Measurements from ENCODE around the gene ITSN1. TPM values are rescaled to one million over a fixed set of nuclear protein-coding genes. Genes with fewer than 3 reads are reported as not detected.

ITSN1 gene
- total RNA-seq, 1 donor from 2014 or later, result 68.2 TPM

DNA sequence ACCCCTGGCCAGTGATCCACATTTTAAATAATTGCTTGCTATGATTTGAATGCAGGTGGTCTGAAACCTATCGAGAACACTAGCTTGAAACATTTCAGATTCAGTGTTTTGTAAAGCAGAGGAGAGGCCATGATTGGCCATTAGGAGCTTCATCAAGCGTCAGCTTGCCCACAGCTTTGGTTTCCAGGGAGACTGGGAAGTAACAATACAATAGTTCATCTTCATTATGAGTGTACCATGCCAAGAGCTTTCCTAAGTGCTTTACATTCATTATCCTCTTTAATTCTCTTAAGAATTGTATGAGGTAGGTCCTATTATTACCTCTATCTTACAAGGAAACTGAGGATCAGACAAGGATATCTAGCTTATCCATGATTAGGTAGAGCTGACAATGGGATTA lies 301.0 kb downstream of the ITSN1 start:
- TF ChIP-seq, protein P1, sequence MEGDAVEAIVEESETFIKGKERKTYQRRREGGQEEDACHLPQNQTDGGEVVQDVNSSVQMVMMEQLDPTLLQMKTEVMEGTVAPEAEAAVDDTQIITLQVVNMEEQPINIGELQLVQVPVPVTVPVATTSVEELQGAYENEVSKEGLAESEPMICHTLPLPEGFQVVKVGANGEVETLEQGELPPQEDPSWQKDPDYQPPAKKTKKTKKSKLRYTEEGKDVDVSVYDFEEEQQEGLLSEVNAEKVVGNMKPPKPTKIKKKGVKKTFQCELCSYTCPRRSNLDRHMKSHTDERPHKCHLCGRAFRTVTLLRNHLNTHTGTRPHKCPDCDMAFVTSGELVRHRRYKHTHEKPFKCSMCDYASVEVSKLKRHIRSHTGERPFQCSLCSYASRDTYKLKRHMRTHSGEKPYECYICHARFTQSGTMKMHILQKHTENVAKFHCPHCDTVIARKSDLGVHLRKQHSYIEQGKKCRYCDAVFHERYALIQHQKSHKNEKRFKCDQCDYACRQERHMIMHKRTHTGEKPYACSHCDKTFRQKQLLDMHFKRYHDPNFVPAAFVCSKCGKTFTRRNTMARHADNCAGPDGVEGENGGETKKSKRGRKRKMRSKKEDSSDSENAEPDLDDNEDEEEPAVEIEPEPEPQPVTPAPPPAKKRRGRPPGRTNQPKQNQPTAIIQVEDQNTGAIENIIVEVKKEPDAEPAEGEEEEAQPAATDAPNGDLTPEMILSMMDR (IDR thresholded peaks at IDR 0.05; ENCODE audit: unreplicated experiment), result no peak
- Mint-ChIP-seq H3K27ac (ENCODE audit: unreplicated experiment) (no peak overlapping the region), H3K9me3 (ENCODE audit: unreplicated experiment) (no peaks in the 10 kb centered on the region), H3K27me3 (ENCODE audit: unreplicated experiment) (peaks cover 4% of the 10 kb centered on the region), H3K36me3 (ENCODE audit: low read depth, unreplicated experiment) (no peaks in the 10 kb centered on the region), H3K4me1 (ENCODE audit: unreplicated experiment) (peaks cover 13% of the 10 kb centered on the region), H3K4me3 (ENCODE audit: unreplicated experiment) (no peak overlapping the region)
- no peak for DNase-seq (ENCODE audit: low spot score)

DNA sequence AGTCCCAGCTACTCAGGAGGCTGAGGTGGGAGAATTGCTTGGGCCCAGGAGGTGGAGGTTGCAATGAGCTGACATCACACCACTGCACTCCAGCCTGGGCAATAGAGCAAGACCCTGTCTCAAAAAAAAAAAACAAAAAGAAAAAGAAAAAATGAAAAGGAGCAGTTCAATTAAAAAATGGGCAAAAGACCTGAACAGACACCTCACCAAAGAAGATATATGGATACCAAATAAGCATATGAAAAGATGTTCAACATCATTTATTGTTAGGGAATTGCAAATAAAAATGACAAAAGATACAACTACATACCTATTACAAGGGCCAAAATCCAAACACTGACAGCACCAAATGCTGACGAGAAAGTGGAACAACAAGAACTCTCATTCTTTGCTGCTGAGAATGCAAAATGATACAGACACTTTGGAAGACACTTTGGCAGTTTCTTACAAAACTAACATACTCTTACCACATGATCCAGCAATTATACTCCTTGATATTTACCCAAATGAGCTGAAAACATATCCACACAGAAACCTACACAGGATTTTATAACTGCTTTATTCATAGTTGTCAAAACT lies 302.0 kb downstream of the ITSN1 start:
- Mint-ChIP-seq H3K4me1 (ENCODE audit: unreplicated experiment) (peaks cover 17% of the 10 kb centered on the region), H3K27me3 (ENCODE audit: unreplicated experiment) (peaks cover 4% of the 10 kb centered on the region)

DNA sequence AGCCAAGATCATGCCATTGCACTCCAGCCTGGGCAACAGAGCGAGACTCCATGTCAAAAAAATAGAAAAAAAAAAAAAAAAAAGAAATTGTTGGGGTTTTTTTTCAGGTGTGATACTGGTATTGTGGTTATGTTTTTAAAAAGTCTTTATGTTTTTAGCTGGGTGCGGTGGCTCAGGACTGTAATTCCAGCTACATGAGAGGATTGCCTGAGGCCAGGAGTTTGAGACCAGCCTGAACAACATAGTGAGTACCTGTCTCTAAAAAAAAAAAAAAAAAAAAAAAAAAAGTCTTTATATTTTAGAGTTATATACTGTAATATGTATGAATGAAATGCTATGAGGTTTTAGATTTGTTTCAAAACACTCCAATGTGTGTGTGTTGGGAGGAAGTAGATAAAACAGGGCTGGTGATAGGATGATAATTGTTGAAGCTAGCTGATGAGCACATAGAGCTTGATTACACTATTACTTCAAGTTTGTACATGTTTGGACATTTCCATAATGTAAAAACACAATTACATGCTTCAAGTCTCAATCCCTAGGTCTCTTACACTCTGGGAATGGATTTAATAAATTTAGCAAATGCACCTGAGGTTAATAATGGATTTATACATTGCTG lies 303.5 kb downstream of the ITSN1 start:
- H3K27me3 Mint-ChIP-seq (ENCODE audit: unreplicated experiment), result peaks cover 4% of the 10 kb centered on the region
- H3K27ac Mint-ChIP-seq (ENCODE audit: unreplicated experiment), result no peak overlapping the region
- no peaks in the 10 kb centered on the region for H3K9me3 Mint-ChIP-seq (ENCODE audit: unreplicated experiment)
- H3K4me3 Mint-ChIP-seq (ENCODE audit: unreplicated experiment), result no peak overlapping the region
- no peaks in the 10 kb centered on the region for H3K36me3 Mint-ChIP-seq (ENCODE audit: low read depth, unreplicated experiment)
- TF ChIP-seq, protein P1 (IDR thresholded peaks at IDR 0.05; ENCODE audit: unreplicated experiment), result no peak
- no peak for DNase-seq (ENCODE audit: low spot score)
- peaks cover 16% of the 10 kb centered on the region for H3K4me1 Mint-ChIP-seq (ENCODE audit: unreplicated experiment)

More for the DNA sequence above, 302.0 kb downstream of the ITSN1 start:
- H3K27ac Mint-ChIP-seq (ENCODE audit: unreplicated experiment), result no peak overlapping the region
- TF ChIP-seq, protein P1 (IDR thresholded peaks at IDR 0.05; ENCODE audit: unreplicated experiment), result no peak
- no peak overlapping the region for H3K4me3 Mint-ChIP-seq (ENCODE audit: unreplicated experiment)
- no peaks in the 10 kb centered on the region for H3K9me3 Mint-ChIP-seq (ENCODE audit: unreplicated experiment)
- H3K36me3 Mint-ChIP-seq (ENCODE audit: low read depth, unreplicated experiment), result no peaks in the 10 kb centered on the region
- DNase-seq (ENCODE audit: low spot score), result no peak

DNA sequence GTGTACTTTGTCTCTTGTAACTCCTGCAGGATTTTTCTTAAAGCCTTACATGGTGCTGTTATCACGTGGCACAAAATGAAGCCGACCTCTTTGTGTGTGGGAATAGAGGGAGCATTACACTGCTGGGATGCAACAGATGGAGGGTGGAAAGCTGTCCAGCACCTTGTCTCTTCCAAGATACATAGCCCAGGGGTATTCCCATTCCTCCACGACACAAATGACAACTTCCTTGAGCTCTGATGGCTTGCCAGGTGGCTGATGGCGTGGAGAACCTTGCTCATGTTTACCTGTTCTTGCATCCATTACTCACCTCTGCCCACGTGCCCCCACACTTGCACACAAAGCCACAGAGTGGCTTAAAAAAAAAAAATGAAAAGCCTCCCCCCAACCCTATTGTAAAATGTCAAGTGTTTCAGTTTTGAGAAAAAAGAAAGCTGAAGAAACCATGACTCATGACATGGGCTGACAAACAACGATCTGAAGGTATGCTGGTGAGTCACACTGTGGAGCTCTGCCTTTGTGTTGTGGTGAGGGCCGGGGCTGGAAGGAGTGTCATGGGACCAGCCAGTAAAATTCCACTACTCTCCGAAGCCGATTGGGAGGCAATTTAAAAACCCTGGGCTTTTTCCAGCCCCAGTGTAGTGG lies 305.3 kb downstream of the ITSN1 start:
- peaks cover 4% of the 10 kb centered on the region for H3K27me3 Mint-ChIP-seq (ENCODE audit: unreplicated experiment)
- H3K4me3 Mint-ChIP-seq (ENCODE audit: unreplicated experiment), result no peak overlapping the region
- DNase-seq (ENCODE audit: low spot score), result peak; percentile 47
- H3K4me1 Mint-ChIP-seq (ENCODE audit: unreplicated experiment), result peaks cover 13% of the 10 kb centered on the region
- peak overlapping the region; percentile 84 for H3K27ac Mint-ChIP-seq (ENCODE audit: unreplicated experiment)
- TF ChIP-seq, protein P1 (IDR thresholded peaks at IDR 0.05; ENCODE audit: unreplicated experiment), result no peak
- no peaks in the 10 kb centered on the region for H3K9me3 Mint-ChIP-seq (ENCODE audit: unreplicated experiment)
- peaks cover 3% of the 10 kb centered on the region for H3K36me3 Mint-ChIP-seq (ENCODE audit: low read depth, unreplicated experiment)
